ENCODE results near the gene CD38.
"Not testable (repeated sequence)": the region's sequence is repeated elsewhere in the genome, so short reads cannot be mapped to it uniquely, and the experiment has no call there.

CD38 gene

GRCh38 chr4:15778289-15779241, at the start of gene CD38:
Gene CD38, plus strand, starts transcription at chr4:15778328. Its CDS starts 87 bp downstream, at chr4:15778415.
- DNase-seq: peak; percentile 70

- peak; percentile 55 for DNase-seq
Measured at GRCh38 chr4:15729910-15730533, 48.1 kb upstream of the CD38 start.

DNA sequence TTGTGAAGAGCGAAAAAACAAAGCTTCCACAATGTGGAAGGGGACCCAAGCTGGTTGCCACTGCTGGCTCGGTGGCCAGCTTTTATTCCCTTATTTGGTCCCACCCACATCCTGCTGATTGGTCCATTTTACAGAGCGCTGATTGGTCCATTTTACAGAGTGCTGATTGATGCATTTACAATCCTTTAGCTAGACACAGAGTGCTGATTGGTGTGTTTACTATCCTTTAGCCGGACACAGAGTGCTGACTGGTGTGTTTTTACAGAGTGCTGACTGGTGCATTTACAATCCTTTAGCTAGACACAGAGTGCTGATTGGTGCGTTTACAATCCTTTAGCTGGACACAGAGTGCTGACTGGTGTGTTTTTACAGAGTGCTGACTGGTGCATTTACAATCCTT, 45.1 kb upstream of the CD38 start:
- not testable (repeated sequence) for DNase-seq

DNA sequence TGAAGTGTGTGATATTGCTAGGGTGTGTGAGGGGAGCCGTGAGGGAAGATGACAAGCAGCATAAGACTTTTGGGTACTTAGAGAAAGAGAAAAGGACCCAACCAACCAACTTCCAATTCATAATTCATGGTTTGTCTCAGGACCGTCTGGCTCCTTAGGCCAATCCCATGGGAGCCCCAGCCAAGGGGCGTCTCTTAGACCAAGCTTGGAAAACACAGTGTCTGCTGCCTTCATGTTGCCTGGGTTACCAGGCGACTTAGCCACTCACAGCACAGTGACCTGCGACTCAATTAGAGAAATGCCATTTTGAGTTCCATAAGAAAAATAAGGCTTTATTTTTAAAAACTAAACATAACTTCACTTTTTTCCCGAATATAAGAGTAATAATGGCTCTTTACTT, 42.6 kb upstream of the CD38 start:
- DNase-seq: no peak

- no peak for DNase-seq
Measured at GRCh38 chr4:15736514-15737050, 41.5 kb upstream of the CD38 start.

DNA sequence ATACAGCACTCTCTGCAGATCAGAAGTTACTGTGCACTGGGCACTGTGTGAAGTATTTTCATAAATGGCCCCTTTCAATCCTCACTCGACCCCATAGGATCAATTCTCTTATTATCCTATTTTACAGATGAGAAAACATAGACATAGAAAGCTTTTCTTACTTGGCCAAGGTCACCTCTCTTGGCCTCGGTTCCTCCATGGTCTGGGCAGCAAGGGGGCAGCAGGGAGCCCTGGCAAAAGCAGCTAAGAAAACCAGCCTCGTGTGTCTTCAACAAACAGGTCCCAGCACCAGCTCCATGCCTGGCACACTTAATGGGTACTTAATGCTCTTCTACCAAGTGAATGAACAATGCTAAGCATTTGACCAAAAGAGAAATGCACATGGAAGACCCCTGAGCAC, 40.9 kb upstream of the CD38 start:
- no peak for DNase-seq

GRCh38 chr4:15738877-15739276, 39.3 kb upstream of the CD38 start:
- no peak for DNase-seq

- DNase-seq: no peak
Measured at GRCh38 chr4:15740764-15741404, 37.2 kb upstream of the CD38 start.

- no peak for DNase-seq
Measured at GRCh38 chr4:15742083-15742582, 36.0 kb upstream of the CD38 start.

GRCh38 chr4:15742637-15743036, 35.5 kb upstream of the CD38 start:
- no peak for DNase-seq

GRCh38 chr4:15744016-15744545, 34.0 kb upstream of the CD38 start:
- DNase-seq: no peak

DNA sequence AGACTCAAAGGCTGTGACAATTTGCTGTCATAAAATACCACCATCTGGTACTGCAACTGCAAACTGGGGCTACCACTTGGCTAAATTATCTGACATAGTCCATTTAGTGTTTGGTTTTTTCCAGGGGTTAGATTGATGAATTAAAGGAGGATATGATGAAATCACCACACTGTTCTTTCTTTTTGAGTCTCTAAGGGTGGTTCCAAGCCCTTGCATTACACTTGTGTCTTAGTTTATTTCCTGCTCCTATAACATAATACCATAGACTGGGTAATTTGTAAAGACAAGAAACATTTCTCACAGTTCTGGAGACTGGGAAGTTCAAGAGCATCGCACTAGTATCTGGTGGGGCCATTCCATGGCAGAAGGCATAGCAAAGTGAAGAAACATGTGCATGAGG, 32.0 kb upstream of the CD38 start:
- peak; percentile 5 for DNase-seq

DNA sequence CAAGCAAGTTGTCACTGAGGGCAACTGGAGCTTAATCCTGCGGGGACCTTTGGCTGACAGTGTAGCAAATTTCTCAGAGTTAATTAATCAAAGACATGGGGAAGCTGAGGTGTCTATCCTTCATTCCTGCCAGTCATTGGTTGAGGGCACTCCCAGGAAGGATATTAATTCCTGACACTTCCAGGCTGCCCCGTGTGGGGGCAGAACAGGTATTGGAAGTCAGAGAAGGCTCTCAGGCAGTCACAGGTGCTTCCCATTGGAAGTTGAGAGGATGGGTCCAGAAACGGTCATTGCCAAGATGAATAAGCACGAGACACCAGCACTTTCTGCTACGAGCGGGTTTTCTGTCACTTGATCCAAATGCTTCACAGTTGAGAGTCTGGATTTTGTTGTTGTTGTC, 29.1 kb upstream of the CD38 start:
- no peak for DNase-seq

- DNase-seq: no peak
Measured at GRCh38 chr4:15751153-15751552, 27.0 kb upstream of the CD38 start.

DNA sequence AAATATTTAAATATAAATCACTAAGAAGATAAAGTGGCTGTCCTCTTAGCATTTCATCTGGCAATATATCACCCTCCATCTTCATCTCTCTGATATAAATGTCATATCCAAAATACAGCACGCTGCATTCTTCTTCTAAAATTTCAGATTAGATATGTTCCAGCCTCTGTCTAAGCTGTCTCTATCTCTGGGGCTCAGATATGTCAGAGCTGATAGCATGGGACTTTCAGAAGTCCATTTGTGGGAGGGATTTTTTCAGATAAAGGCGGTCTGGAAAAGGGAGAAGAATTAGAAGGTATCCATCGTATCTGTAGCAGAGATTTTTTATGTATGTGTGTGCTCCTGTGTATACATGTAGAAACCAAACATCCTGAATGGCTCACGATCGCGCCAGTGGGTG, 25.0 kb upstream of the CD38 start:
- no peak for DNase-seq

- no peak for DNase-seq
Measured at GRCh38 chr4:15753786-15754185, 24.3 kb upstream of the CD38 start.

GRCh38 chr4:15754323-15754722, 23.8 kb upstream of the CD38 start:
- peak; percentile 51 for DNase-seq

DNA sequence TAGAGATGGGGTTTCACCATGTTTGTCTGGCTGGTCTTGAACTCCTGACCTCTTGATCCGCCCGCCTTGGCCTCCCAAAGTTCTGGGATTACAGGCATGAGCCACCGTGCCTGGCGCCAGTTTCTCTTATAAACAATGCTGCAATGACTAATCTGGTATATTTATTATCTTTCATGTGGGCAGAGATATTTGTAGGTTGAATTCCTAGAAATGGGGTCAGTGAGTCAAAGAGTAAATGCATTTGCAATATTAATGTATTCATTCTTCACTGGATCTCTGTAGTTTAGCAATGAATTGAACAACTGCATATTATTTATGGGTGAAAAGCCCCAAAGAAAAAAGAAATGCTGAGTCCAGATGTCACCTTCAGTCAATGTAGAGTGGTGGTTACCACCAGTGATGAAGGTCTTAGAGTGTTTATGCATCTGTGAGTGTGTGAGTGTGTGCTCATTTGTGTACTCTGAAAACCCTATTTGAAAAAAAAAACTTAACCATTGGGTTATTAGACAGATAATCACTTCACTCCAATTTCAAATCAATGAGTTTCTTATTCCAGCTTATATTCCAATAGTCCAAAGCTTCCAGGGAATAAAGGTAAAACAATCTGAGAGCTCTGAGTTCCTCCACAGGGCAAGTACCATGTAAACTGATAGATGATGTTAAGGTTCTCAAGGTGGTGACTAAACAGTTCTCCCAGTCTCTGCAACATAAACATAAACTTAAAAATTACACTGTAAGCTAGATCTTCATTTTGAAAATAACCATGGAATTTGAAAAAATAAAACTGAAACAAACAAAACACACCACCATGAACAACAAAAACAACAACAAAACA, 22.6 kb upstream of the CD38 start:
- DNase-seq: peak; percentile 62

GRCh38 chr4:15756361-15756861, 21.7 kb upstream of the CD38 start:
- peak; percentile 90 for DNase-seq

DNA sequence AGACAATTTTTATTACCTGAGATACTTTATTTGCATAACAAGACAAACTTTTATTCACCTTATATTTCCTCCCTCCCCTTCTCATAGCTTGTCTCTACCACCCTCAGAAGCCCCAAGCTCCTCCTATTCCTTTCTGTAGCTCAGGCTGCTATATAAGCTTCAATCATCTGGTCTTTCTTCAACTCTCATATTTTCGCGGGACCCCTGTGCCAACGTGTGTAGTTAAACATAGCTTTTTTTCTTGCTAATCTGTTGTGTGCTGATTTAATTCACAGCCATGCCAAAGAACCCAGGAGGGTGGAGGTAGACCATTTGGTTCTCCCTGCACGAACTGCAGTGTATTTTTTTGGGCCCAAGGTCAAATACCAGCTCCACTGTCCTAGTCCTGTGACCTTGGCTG, 21.1 kb upstream of the CD38 start:
- no peak for DNase-seq

- DNase-seq: no peak
Measured at GRCh38 chr4:15758294-15758693, 19.8 kb upstream of the CD38 start.

- DNase-seq: not testable (repeated sequence)
Measured at GRCh38 chr4:15762460-15762859, 15.7 kb upstream of the CD38 start.
